Vagina (tissue), 2 donors: Measurements from ENCODE around the gene TSPAN13.
A peak's percentile ranks its signal among the peaks of the same experiment; 100 is the strongest.

ENCODE experiments used
- POLR2A ChIP-seq, 2 donors: fragments of 450-650 bp; IDR thresholded peaks; one replicate each; pipeline ENCODE4 v1.6.1; 2017; ENCODE audit warnings: antibody characterized with exemption in 2 of 2, mild to moderate bottlenecking in 2 of 2, moderate library complexity in 2 of 2
- POLR2AphosphoS5 ChIP-seq, 2 donors: sonication (generic); formaldehyde crosslinking; IDR thresholded peaks; one replicate each; pipeline ENCODE4 v1.9.0; 2017; ENCODE audit warnings: antibody characterized with exemption in 2 of 2, mild to moderate bottlenecking in 2 of 2, low read depth in 1 of 2; ENCODE audit not compliant: insufficient read depth in 1 of 2
- TF ChIP-seq, protein P1 (sequence below), 3 experiments: fragments of 450-650 bp in 2 of 3; fragments of 200-600 bp in 1 of 3; sonication (generic) in 1 of 3; IDR thresholded peaks; one replicate each; pipeline ENCODE4 v1.5.1; 2017 to 2019; ENCODE audit warnings: antibody characterized with exemption in 3 of 3, mild to moderate bottlenecking in 2 of 3, moderate library complexity in 2 of 3

DNA sequence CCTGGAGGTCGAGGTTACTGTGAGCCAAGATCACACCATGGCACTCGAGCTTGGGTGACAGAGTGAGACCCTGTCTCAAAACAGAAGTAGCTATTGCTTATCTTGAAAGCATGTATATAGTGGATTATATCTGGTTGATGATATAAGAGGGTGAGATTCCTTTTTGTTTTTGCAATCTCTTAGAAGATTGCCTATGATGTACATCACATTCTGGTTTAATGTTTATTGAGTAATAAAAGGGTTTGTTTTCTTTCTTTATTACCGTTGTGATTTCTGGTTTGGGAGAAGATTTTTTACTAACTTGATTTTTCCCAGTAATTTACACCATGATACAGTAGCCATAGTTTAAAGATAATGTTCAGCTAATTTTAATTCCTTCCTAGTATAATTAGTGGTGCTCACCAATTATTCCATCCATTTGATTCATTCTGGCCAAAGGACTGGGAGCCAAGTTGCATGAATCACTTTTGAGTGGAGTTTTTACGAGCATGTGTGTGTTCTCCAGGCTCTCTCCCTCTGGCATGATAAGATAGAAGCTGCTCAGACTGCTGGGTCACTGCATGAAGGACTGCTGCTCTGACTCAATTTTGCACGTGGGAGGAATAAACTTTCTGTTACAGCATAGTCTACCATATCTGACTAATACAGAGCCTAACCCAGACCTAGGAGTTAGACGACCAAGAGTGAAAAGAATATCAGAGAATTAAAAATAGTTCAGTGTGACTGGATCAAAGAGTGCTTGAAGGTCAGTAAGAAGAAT lies 13.5 kb upstream of the TSPAN13 start:
- TF ChIP-seq POLR2AphosphoS5 (IDR thresholded peaks at IDR 0.05; ENCODE audit: insufficient read depth in 1 of 2, low read depth in 1 of 2) (peak in 1 of 2 donors; percentile 86), POLR2A (IDR thresholded peaks at IDR 0.05) (no peak)
- TF ChIP-seq, protein P1, sequence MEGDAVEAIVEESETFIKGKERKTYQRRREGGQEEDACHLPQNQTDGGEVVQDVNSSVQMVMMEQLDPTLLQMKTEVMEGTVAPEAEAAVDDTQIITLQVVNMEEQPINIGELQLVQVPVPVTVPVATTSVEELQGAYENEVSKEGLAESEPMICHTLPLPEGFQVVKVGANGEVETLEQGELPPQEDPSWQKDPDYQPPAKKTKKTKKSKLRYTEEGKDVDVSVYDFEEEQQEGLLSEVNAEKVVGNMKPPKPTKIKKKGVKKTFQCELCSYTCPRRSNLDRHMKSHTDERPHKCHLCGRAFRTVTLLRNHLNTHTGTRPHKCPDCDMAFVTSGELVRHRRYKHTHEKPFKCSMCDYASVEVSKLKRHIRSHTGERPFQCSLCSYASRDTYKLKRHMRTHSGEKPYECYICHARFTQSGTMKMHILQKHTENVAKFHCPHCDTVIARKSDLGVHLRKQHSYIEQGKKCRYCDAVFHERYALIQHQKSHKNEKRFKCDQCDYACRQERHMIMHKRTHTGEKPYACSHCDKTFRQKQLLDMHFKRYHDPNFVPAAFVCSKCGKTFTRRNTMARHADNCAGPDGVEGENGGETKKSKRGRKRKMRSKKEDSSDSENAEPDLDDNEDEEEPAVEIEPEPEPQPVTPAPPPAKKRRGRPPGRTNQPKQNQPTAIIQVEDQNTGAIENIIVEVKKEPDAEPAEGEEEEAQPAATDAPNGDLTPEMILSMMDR (IDR thresholded peaks at IDR 0.05), result no peak
